GM18498 (cell line): ENCODE data around the gene GATAD2B.
"Not testable (repeated sequence)": the region's sequence is repeated elsewhere in the genome, so short reads cannot be mapped to it uniquely, and the experiment has no call there.

Experiments used
- ATAC-seq: cut with Tn5 transposase; IDR thresholded peaks from one replicate; pipeline ENCODE4 v1.9.1; 2021; ENCODE audit warnings: mild to moderate bottlenecking, moderate library complexity; ENCODE audit not compliant: unreplicated experiment

Gene GATAD2B

DNA sequence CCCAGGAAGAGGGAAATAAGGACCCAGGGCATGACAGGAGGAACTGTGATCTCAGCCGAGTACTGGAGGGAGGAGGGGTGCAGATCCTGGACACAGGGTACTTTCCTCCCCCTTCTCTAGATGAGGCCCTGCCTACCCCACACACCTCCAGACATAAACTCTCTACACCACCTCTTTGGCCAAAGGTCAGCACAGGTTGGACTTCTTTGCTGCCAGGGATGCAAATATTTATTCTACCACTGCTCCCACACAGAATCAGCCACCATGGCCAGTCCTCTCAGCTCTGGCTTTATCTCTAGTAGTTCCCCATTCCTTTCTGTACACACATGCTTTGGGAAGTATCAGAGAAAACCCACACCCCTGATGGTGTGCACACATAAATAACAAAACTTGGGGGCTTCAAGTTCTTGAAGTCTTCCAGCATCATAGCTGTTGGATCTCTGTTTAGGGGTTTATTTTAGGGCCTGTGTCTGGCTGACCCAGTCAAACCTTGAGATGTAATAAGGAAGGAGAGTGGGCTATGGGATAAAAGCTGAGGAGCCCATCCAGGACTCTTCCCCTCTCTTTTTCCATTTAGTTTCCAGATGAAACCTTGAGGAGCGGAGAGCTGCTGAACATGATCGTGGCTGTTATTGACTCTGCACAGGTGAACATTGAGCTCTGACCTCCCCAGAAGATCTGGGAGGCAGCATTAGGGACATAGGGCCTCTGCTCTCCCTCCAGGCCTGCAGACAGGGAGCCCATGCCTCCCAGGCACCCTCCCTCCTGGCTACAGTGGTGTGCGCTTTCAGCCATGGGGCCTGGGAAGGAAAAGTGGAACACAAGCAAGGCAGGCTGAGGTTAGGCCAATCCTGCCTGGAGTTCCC lies 154.2 kb downstream of the GATAD2B start:
- ATAC-seq: no peak

DNA sequence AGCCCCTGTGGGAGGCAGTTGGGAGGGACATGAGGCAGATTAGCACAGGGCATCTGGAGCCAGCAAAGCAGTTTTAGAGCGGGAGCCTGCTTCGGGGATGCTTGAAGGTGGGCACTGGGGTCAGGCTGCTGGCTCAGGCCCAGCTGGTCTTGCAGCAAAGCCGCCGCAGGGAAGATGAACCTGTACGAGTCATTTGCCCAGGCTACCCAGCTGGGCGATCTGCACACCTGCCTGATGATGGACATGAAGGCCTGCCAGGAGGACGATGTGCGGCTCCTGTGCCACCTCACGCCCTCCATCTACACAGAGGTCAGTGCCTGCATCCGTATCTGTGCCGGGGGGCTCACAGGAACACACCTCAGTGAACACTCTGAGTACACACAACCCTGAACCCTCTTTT lies 155.3 kb downstream of the GATAD2B start:
- ATAC-seq: no peak

DNA sequence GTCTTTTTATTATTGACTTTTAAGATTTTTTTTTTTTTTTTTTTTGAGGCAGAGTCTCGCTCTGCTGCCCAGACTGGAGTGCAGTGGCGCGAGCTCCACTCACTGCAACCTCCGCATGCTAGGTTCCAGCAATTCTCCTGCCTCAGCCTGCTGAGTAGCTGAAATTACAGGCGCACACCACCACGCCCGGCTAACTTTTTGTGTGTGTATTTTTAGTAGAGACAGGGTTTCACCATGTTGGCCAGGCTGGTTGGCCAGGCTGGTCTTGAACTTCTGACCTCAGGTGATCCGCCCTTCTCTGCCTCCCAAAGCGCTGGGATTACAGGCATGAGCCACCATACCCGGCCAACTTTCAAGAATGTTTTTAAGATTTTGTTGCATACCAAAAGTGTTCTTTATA lies 156.1 kb downstream of the GATAD2B start:
- not testable (repeated sequence) for ATAC-seq

DNA sequence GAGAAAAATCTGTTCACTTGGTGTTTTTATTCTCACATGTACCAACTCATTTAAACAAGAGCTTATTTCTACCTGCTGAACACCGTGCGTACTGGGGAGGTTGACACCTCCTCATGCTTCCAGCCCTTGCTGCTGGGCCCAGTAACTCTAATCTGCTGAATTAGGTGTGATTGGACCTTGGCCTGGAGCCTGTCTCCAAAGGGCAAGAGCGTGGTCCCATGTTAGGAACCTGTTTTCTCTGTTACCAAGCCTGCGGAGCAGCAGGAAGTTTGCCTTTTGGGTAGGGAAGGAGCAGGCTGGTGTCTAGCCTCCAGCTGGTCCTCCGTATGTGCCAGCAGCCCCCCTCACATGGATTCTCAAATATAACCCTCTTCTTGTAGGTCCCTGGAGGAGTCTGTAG lies 158.5 kb downstream of the GATAD2B start:
- no peak for ATAC-seq

DNA sequence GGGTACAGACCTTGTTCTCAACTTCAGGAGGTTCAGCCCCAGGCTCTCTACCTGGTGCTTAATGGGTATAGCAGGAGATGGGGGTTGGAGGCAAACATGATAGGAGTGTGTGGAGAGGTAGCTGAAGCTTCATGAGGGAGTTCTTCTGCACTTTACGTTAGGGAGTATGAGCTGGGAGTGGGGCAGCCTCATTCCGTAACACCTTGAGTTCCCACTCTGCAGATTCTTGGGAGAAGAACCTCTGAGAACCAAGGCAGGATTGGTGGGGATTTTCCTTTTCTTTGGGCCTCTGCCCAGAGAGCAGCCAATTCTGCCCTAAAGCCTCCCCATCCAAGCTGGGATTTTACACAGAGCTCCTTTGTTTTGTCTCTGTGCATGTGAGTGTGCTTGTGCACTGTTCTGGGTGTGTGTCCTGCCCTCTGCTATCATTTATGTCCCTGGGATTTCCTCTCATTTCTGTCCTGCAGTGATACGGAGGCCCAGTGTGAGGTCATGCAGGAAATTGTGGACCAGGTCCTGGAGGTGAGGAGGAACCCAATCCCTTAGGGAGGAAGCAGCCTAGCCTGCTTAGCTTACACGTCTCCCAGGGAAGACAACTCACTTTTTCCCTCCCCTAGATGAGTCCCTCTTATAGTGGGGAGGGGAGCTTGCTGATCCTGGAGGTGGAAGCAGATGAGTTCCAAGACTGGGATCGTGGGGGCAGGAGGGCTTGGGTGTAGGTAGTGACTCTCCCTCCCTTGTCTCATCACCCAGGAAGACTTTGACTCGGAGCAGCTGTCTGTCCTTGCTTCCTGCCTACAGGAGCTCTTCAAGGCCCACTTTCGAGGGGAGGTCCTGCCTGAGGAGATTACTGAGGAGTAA lies 159.2 kb downstream of the GATAD2B start:
- ATAC-seq: no peak

DNA sequence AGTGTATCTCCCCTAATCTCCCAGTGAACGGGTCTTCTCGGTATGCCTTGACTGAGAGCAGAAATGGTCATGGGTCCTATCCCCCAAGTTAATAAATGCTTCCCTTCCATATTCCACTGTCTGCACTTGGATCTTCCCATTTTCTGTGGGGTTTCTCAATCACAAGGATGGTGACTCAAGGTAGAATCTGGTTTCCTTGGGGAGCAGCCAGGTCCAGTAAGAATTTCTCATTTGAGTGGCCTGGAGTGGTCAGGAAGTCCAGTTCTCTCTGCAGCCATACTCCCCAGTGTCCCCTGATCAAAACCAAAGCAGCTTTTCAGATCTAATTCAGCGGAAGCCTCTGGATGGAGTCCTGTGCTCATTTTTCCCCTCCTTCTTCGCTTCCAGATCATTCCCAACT lies 162.3 kb downstream of the GATAD2B start:
- ATAC-seq: no peak
